CD4-positive, alpha-beta T cell treated with Interleukin-12 subunit alpha and Interleukin-12 subunit beta, for 1 hour (primary cell): ENCODE measurements around the gene POLE.

ENCODE experiments used
- DNase-seq: peaks from one replicate; pipeline ENCODE4 v3.0.0-alpha.2; 2020

POLE gene

DNA sequence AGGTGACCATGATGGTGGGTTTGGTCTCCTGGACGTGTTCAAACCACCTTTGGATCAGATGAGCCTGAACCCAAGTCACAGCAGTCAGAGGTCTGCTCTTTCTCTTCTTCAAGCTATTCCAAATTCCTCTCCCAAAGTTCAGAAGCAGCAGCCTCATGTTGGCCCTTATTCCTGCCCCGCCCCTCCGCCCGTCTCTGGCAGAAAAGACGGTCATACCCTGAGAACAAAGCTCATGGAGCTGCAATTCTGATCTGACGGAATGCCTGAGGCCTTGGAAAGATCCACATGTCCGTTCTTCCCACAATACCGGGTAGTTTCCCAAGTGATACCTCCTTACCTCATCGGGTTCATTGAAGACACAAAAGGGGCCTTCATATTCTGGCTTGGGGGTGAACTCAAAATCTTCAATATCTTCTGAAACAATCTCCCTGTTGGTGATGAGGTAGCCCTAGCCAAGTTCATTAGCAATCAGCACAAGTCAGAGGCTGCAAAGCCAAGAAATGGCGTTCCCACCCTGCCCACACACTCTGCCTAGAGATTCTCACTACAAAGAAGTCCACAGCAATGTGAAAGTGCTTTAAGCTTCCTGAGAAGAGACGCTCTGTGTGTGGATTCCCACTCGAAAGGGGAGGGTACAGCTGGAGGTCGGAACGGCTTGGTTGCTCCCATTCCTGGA is 11.2 kb downstream of the POLE start:
- no peak for DNase-seq

DNA sequence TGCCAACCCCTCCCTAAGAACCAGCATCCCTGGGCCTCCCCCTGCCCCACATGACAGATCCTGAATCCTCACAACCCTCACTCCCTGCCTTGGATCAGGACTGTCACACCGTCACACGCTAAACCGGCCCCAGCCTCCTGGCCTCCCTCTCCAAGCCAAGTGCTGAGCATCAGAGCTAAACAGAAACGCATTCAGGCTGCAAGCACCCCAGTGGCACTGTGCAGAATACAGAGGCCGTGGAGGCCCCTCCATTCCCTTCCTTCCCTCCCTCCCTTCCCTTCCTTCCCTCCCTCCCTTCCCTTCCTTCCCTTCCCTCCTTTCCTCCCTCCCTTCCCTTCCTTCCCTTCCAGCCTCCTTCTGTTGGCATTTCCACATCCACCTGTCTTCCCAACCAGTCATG is 12.6 kb downstream of the POLE start:
- DNase-seq, result no peak

DNA sequence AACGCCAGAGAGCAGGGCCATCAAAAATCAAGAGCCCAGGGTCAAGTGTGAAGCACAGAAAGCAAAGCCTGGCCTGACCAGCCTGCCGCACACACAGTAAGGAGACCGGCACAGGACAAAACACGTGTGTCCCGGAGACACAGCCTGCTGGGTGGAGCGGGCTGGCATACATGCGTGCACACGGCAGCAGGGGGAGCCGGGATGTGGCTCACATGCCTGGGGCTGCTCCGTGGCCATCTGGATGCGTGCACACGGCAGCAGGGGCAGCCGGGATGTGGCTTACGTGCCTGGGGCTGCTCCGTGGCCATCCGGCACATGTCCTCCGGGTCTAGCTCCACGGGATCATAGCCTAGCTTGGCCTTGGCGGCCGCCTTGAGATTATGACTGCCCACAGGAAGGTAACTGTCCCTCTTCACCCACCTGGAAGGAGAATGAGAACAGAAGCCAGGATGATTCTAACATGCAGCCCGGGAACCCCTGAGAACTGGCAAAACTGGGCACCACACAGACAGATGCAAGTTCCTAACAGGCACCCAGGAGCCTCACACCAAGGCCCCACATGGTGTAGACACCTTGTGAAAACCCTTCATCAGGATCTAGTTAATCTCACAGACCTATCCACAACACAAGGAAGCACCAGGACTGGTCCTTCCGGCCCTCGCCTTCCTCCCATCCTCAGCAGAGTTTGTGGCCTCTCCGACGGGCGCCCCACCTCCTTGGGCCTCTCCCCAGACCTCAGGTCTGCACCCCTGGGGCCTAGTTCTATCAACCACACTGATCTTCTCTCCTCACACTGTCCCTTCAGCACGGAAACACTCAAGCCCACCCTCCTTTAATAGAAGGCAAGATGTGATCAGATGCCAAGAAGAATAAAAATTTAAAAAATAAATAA is 13.6 kb downstream of the POLE start:
- DNase-seq, result no peak

DNA sequence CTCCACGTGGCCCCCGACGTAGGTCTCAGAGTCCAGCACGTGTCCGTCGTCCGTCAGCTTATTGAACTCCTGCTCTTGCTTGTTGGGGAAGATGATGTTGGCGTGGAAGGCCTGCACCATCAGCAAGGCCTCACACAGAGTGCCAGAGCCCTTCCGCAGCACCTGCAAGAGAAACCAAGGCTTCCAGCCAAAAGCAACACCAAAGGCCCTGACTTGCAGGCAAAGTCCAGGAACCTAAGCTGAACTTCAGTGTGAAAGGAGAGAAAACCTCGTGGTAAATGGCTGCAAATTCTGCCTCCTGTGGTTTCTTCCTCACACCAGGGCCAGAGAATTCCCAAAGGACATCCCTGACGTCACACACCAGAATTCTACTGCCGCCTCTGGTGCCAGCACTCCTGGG is 14.5 kb downstream of the POLE start:
- no peak for DNase-seq

DNA sequence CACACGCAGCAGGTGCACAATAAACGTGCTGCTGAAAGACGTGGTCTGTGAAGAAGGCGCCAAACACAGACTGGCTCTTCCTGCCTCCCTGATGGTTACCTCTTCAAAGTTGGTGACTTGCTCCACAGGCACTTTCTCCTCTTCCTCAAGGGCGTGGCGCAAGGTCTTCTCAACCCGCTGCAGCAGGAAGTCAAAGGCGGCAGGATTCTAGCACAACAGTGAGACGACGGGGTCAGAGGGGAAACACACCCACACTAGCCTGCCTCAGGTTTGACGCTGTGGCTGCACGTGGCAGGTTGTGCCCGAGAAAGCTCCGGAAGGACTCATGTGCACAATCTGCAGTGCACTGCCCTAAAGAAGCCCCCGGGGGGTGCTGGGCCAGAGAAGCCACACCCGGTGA is 15.0 kb downstream of the POLE start:
- no peak for DNase-seq

DNA sequence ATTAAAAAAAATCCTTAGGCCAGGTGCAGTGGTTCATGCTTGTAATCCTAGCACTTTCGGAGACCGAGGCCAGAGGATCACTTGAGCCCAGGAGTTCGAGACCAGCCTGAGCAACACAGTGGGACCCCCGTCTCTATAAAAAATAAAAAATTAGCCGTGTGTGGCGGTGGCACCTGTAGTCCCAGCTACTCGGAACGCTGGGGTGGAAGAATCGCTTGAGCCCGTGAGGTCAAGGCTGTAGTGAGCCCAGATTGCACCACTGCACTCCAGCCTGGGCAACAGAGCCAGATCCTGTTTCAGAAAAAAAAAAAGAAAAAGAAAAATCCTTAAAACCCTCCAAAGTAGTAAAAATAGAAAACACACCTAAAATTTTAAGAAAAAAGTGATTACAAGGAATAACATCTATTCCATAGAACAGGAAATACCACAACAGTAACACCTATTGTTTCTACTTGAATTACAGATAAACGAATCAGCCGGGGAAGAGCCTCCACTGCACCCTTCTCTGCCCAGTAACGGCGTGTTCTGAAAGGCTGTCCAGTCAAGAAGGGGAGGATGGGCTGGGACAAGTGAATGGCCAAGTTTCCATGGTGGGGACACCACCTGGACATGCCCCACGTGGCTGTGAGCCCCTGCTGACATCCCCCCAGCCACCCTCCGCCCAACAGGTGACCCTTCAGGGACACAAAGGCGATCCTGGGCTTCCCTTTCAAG is 17.8 kb downstream of the POLE start:
- DNase-seq, result no peak

DNA sequence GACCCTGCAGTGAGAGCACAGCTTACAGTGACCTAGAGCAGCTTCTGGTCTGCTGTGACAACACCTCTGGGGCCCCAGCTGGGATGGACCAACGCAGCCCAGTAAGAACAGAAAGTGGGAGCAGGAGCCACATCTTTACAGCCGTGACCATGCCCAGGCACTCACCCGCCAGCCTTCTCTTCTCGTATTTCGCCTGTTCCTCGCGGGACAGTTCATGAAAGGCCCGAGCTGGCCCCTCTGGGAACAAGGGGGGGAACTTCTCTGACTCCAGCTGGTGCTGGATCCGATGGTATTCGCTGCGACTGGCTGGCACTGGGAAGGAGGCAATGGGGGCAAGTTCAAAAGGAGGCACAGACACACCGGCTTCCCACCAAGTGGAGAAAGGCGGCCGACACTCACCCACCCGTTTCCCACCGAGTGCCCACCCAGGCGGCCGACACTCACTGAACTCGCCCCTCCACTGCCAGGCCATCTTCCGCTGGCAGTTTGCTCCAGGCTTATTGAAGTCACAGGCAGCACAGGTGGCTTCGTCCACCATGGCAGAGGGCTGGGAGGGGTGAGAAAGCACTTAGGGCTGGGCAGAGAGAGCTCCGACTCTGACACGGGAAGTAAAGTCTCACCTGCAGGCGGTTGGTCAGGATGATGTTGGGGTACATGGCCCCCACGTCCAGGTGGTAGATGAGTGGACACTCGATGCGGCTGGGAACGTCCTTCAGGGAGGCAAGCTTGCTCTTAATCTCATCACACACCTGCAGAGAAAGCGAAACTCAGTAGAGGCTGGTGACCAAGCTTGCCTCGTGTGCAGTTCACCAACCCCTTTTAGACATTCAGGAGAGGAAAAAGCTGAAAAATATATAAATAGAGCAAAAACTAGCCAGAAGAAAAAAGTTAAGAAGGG is 18.7 kb downstream of the POLE start:
- DNase-seq, result no peak

DNA sequence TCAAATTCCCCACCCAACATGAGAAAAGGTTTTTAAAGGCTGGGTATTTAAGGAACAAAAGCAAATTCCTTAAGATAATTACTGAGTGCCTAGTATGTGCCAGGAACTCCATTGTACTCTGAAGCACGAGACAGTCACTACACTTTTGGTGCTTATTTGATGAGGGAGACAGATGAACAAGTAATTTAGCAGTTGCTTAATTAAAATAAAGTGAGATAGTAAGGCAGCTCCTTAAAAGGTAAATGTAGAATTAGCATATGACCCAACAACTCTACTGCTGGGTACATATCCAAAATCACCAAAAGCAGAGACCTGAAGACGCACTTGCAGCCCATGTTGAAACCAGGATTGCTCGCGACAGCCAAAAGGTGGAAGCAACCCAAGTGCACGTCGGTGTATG is 21.3 kb downstream of the POLE start:
- no peak for DNase-seq

DNA sequence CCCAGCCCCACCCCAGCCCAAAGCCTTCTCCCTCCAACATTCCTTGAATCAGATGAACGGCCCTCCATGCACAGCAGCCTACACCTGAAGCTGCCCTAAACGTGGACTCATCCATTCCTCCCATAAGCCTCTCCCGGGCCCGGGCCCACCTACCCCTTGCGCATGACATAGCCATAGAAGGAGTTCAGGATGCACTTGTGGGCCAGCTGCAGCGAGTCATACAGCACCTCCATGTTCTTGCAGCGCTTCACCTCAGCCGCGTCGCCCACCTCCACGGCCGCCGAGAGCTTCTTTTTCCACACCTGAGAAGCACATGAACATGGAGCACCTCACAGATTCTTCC is 22.0 kb downstream of the POLE start:
- no peak for DNase-seq

DNA sequence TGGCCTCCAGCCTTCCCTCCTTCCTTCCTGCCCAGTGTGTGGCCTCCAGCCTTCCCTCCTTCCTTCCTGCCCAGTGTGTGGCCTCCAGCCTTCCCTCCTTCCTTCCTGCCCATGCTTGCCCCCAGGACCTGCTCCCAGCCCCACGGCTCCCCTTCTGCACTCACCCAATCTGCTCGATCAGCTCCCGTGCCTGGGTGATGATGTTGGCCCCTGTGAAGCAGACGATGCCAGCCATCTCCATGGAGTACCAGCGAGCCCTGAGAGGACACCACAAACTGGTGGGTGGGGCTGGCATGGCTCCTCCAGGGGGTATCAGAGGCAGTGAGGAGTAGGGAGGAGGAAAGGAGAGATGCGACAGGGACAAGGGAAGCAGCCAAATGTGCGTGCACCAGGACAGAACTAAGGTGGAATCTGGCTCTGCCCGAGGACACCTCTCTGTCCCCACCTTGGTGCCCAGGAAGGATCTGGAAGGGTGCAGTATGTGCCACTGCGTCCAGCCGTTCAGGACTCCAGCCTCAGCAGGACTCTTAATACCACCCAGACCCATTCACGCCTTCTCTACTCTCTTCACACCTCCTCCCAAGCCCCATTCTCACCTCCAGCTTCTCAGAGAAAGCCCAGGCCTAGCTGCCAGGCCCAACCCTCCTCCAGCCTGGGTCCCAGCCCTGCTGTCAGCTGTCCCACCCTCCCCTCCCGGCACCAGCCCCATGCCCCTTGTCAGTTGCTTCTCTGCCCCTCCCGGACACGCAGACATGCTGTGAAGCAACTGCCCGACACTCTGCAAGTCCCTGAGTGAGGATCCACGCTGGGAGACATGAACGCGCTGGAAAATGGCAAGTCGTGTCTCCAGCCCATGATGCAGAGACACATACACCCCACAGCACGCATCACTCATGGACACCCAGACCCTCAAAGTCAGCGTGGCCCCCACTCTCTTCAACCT is 22.7 kb downstream of the POLE start:
- DNase-seq, result no peak

DNA sequence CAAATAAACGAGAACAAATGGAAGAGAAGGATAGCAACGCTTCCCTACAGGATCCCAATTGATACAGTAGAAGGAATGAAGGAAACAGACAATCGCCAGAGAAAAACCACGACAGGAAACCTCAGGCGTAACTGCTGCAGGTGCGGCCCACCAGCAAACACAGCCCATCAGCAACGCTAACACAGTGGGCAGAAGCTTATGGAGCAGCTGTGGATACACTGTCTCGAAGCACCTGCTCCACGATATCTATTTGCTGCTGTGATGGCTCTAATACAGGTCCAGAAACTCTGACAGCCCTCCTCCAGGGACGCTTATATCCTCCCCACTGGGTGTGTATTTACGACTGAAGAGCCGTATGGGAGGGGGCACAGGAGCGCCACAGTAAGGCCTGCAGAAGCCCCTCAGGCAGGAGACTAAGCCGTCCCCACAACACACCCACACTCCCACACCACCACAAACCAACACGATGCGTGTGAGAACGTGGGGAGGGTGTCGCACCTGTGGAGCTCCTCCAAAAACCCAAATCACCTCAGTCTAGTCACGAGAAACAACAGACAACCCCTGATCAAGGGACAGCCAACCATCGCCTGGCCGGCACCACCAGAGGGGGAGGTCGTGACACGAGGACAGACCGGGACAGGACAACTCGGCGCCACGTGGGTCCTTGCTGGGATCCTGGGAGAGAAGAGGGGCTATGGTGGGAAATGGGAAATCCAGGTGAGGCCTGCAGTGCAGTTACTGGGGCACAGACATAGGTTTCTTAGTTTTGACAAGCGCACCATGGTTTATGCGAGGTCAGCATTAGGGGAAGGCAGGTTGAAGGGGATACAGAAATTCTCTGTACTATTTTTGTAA is 24.0 kb downstream of the POLE start:
- no peak for DNase-seq

DNA sequence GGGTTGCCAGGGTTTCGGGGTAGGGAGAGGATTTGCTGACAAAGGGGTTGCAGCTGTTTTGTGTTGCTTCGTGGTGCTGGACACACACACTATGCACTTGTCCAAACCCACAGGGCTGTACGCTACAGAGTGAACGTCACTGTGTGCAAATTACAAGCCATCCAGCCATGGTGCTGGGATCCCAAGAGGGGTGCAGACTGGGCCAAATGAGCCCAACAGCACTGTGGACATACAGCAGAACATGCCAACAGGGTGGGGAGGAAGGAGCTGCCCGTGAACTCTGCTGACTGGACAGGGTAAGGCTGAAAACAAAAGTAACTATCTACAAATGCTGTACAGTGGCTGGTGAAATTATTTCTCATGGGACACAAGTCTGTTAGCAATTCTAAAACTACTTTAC is 25.2 kb downstream of the POLE start:
- no peak for DNase-seq

DNA sequence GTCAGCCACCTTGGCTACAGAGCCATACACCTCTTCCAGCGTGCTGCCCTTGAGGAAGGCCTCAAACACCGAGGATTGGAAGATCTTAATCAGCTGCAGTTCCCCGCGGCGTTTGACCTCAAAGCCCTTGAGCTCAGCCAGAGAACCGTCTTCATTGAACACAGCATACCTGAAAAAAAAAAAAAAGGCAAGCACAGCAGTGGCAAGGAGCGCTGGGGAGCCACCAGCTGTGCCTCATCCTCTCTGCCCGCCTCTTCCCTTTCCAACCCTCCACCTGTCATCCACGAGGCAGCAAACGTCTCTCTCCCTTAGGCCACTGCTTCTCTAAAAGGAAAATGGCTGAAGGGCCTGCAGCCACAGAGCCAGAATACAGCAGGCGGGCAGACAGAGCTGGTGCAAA is 26.1 kb downstream of the POLE start:
- no peak for DNase-seq

DNA sequence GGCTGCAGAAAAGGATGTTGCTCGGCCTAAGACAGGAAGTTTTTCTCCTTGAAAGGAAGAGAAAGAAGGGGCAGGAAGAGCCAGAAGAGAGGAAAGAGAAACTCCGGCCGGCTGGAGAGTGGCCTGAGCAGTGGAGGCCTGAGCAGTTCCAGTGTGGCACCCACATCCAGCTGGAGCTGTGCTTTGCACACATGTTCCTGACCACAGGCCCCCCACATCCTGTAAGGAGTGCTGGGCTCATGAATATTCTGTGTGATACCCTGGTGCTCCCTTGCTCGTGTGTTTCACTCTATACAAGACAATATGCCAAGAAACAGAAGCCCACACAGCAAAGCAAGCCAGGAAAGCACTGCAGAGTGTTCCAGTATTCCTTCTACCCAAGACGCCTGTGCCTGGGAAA is 27.1 kb downstream of the POLE start:
- no peak for DNase-seq

DNA sequence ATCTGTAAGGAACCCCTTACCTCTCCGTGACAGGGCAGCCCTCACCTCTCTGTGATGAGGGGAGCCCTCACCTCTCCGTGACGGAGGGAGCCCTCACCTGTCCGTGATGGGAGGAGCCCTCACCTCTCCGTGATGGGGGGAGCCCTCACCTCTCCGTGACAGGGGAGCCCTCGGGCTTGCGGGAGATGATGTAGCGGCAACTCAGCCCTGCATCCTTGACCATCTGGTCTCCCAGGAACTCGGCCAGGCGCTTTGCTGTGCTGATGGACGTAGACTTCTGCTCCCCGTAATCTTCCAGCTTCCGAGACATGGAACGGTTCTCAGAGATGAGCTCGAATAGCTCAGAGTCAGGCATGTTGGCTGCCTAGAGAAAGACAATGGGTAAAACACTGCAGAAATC is 28.0 kb downstream of the POLE start:
- DNase-seq, result no peak

DNA sequence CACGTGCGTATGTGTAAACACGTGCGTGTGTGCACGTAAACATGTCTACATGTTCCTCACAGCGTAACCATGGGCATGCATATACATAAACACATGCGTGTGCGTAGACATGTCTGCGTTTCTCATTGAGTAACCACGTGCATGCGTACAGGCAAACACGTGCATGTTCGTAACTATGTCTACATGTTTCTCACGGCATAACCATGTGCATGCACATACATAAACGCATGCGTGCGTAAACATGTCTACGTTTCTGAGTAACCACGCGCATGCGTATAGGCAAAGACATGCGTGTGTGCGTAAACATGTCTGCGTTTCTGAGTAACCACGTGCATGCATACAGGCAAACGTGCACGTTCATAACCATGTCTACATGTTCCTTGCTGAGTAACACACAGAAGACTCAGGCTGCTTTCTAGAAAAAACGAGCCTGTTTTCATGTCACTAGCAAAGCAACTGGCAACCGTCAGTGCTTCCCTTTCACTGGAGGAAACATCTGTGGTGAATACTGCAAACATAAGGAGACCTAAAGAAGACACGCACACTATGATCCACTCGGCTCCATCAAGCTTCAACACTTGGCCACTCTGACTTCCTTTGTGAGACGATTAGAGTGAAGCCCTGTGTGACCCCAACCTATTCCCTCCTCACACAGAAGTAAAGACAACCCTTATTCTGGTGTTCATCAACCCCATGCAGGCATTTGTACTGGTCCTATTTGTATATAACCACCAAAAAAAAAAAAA is 28.8 kb downstream of the POLE start:
- no peak for DNase-seq

DNA sequence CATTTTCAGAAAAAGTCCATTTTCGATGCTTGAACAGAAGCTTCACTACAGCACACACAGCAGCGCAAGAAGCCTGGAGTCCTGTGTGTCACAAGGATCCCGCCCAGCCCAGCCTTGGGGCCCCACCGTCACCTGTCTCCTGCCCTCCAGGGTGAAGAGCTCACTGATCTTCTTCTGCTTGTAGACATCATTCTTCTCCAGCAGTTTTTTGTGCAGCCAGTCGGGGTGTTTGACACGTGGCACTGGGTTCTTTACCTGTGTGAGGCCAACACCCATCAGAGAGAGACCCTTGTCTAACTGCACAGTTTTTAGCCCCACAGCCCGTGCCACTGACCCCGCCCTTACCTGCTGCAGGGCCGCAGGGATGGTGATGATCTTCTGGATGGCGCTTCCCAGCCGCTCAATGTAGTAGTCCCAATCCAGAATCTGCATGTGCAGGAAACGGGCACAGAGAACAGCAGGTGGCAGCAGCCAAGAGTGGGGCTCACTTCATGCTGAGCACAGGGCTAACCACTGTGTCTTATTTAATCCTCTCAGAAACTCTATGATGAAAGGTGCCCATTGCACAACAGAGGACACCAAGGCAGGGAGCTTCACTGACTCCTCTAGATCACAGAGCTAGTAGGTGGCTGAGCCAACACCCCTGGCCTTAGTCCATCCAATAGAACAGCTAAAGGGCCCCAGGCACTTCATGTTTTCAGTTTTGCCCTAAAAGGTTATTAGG is 30.0 kb downstream of the POLE start:
- no peak for DNase-seq

DNA sequence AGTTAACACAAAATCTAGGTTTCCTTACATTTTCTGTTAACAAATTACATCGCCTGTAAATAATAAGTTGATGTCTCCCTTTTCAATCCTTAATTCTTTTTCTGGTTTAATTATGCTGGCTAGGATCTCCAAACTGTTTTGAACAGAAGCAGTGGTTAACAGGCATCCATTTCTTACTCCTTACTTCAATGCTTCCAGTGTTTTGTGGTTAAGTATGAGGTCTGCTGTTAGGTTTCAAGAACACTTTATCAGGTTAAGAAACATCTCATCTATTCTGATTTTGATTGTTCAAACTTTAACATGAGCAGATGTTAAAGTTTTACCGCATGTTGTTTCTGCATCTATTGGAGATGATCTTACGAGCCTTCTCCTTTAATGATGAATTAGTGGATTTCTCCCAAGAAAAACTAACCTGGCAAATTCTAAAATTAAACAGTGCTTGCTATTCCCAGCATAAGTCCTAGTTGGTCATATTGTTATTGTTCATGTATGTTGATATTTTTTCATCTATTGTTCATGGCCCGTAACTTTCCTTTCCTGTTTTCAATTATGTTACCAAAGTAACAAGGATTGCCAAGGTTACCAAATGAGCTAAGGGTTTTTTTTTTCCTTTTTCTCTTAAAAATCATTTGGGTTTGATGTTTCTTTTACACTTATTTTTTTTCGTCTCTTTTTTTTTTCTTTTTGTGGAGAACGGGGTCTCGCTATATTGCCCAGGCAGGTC is 33.4 kb downstream of the POLE start:
- no peak for DNase-seq
